Pulmonary artery endothelial cell (primary cell): ENCODE data around the gene IGFBP3. TPM values are rescaled to one million over a fixed set of nuclear protein-coding genes. Genes with fewer than 3 reads are reported as not detected.

Experiments used
- DNase-seq: peaks from one replicate; pipeline ENCODE4 v3.0.0-alpha.2; 2011; ENCODE audit warnings: low read depth, low spot score
- total RNA-seq: library from RNA; depleted of rRNA; stranded (reverse); fragments of >200 nt; gene quantifications from 2 replicates; pipeline ENCODE4 v1.2.3, GENCODE V29; 2014

Gene IGFBP3
- total RNA-seq, 1 donor from 2014 or later: 15.5 TPM

DNA sequence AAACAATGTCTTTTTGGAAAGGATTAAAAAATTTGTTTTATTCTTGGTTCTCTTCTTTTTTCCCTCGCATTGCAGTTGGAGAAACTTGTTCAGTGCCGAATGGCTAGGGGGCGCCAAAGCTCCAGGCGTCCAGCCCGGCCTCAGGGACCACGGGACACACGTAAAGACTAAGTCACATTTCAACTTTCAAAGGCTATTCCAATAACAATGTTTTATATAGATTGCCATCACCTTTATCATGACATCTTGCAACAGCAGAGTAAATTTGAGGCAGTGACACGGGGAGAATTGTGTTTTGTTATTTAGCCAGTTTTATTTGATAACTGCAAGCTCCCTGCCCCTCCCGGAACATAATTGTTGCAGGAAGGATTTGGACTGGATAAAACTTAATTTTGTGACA is 2.2 kb upstream of the IGFBP3 start:
- no peak for DNase-seq

DNA sequence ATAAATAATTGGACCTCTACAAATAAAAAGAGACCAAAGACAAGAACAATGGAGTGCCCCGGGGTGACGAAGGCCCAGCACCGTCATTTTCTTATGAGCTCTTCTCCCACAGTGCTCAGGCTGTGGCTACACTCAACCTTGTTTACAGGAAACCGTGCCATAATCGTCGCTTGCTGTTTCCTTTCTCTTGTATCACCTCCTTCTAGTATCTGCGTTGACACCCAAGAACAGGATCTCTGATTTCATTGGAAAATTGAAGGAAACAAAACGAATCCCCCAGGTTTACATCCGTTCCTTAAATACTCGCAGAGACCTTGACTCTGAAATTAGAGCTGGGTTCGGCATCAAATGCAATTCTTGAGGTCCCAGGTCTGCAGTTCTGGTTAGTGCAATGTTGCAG is 1.7 kb upstream of the IGFBP3 start:
- DNase-seq: no peak

DNA sequence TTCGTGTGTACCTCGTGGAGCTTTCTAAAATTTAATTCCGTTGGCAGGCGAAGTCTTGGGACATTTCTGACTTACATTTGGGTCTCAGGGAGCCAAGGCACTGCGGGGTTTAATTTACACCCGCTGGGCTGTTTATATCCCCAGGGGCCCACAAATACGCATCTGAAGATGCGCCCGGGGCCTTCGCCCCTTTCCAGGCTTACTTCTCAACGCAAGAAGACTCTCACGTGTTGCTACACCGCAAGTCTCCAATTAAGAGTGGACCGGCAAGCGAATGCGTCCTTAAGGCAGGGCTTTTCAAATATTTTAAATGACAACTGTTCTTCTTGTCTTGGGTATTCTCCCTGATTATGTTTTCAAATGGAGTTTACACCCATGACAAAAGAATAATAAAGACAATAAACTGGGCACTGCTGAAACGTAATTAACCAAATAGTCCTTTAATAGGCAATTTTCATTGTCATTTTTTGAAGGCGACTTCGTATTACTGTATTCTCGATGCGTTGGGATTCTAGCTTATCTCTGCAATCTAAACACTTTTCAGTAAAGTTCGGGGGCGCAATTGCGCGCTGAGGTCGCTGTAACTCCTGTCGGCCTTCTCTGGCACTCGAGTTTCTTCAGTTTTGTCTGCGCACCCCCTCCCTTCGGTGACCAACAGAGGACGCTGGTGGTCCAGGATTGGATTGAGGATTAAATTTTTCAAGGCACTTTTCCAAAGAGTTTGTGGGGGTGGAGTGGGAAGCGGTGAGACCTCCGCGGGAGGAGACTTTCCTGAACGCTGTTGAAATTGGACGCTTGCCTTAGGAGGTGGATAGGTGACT is 837 bp upstream of the IGFBP3 start:
- DNase-seq: no peak

DNA sequence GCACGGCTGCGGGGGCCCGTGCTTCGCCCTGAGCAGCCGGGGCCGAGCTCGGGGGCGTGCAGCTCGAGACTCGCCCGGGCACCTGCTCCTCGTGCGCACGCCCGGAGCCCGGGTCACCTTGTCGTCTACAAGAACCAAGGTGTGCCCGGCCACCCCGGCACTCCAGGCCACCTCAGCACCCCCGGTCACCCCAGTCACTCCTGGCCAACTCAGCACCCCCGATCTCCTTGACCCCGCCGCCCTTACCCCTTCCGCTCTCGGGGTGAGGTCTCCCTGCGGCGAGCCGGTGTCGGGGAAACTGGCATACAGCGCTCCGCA is 268 bp upstream of the IGFBP3 start:
- no peak for DNase-seq

DNA sequence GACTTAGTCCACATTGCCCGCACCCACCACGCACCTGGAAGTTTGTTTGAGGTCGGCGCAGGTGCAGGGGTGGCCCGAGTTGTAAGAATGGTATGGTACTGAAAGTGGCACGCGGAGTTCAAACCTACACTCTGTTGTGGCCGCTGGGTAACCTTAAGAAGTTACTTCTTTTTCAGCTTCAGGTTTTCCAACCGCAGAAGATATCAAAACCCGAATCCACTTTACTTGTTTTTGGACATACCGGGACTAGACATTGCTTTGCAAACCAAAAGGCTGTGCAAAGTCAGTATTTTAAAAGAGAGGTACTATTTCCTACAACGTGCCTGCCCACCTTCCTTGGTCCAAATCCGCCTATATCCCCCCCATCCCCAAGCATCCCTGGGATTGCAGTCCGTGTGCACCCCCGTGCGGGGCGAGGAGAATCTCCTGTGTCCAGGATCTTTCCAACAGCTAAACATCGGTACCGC is 1.0 kb downstream of the IGFBP3 start:
- no peak for DNase-seq

DNA sequence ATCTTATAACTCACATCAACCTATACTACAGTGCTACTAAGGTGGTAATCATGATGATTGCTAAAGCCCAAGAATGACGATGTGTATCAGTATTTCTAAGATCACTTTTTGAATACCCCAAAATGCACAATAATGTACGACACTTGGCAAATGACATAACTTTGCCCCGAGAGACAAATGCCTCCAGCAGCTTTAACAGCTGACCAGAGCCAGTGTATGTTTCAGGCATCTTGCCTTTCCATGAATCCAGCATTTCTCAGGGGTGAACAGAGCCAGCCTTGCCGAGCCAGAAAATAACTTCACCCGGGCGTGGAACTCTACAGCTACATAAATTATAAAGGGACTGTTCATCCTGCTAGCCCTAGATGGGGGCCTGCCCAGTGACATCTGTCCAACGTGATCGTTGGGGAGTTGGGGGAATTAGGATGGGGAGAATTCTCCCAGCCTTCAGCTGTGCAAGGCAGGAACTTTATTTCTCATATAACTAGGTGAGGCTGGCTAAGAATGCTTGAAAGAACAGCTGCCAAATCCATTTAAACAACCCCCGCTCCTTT is 1.8 kb downstream of the IGFBP3 start:
- no peak for DNase-seq

DNA sequence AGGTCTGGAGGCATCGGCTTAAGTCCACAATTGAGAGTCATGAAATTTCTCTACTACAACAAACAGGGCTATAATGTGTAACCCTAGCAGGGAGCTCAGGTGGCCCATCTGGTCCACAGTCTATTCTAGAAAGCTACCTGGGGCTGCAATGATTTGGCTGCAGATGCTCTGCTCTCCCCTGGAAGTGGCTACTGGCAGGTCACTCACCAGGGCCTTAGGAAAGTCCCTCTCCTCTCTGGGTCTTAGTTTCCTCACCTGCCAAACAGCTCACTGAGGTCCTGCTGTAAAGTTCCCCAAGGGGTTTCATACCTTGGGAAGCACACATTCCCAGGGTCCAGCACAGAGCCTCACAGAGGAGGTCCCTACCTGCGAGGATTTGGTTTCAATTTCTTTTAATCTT is 2.5 kb downstream of the IGFBP3 start:
- DNase-seq: no peak

DNA sequence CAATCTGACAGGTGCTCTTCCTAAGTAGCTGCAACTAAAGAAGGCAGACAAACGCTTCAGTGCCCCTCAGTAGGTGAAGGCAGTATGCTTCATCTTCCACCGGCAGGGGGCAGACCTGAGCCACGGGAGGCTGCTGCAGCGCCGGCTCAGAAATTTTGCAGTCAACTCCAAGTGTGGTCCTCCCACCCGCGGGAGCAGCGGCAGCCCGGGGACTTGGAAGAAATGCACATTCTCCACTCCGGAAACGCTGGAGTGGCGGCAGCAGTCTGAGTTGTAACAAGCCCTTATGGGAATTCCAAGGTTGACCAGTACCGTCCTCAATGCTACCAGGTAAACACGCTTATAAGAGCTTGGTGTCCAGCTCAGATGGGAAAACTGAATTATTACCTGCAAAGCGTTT is 3.4 kb downstream of the IGFBP3 start:
- no peak for DNase-seq

DNA sequence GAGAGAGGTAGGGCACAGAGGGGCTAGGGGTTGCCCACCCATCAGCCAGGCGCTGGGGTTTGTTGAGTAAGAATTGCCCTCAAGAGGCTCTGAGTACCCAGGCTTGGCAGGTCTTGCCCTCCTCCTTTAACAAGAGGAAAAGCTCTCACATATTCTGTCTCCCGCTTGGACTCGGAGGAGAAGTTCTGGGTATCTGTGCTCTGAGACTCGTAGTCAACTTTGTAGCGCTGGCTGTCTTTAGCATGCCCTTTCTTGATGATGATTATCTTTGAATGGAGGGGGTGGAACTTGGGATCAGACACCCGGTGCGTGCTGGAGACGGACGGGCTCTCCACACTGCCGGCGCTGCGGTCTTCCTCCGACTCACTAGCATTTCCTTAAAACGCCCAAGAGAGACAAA is 4.0 kb downstream of the IGFBP3 start:
- DNase-seq: no peak

DNA sequence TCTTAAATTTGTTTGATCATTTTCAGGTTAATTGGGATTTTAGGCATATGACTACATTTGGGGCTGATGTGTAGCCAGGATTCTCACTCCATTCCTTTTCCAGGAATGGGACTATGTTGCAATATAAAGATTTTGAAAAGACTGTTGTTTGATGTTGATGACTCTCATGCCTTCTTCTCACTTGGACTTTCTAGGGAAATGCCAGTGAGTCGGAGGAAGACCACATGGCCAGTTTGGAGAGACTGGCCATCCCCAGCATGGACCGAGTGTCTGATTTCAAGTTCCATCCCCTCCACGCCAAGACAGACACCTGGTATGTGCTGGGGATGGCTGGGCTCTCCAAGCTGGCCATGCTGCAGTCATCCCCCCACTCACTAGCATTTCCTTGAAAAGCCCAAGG is 5.5 kb downstream of the IGFBP3 start:
- DNase-seq: no peak

DNA sequence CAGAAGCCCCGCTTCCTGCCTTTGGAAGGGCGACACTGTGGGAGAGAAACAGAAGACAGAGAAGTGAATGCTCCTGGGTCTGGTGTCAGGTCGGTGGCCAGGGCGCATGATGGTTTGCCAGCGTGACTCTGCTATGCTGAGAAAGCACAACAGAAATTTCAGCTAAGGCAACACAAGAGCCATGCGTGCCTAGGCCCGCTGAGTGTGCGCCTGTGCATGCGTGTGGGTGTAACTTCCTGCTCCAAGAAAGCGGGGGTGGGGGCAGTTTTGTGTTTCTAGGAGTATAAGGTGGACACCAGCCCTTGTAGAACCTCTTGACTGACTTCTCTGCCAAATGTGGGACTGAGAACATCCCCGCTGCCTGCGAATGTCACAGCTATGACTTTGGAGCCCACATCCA is 6.2 kb downstream of the IGFBP3 start:
- DNase-seq: no peak

DNA sequence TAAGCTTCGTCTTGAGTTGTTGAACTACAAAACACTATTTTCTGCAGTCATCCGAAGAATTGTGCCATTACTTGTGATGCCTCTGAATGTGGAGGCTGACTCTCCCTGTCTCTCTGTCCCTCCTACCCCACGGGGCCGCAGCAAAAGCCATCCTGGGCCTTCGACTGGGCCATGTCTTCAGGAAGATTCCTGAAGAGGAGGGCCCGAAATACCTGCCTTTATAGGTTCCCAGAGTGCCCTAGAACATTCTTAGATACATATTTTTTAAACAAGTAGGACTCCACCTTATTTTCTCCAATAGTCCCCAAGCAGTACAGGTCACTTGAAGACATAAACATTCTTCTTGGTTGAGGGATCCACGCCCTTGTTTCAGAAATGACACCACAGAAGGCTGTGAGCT is 8.1 kb downstream of the IGFBP3 start:
- no peak for DNase-seq

DNA sequence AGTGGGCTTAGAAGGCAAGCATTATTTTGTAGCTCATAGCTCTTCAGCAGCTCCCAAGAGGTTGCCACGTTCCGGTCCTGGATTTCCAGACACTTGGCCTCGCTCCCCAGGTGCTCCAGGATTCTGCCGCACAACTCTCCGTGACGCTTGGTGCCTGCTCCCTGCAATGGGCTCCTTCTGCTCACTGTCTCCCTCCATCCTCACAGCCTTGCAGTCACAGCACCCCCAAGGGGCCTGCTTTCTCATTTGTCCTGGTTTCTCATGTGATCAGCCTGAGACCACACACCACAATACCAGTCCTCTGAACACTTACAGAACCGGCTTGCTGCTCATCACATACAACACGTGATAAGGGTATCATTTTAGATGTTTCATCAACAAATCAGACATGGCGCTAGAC is 9.8 kb downstream of the IGFBP3 start:
- no peak for DNase-seq

DNA sequence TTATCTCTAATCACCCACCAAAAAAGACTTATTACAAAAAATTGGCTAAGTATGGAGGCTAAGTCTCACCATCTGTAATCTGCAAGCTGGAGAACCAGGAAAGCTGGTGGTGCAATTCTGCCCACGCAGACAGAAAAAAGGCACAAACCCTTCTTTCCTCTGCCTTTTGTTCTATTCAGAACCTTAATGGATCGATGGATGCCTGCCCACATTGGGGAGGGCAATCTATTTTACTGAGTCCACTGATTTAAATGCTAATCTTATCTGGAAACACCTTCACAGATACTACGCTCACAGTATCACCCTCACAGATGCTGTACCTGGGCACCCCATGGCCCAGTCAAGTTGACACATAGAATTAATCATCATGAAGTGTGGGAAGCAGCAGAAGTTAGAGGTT is 10.2 kb downstream of the IGFBP3 start:
- DNase-seq: no peak

DNA sequence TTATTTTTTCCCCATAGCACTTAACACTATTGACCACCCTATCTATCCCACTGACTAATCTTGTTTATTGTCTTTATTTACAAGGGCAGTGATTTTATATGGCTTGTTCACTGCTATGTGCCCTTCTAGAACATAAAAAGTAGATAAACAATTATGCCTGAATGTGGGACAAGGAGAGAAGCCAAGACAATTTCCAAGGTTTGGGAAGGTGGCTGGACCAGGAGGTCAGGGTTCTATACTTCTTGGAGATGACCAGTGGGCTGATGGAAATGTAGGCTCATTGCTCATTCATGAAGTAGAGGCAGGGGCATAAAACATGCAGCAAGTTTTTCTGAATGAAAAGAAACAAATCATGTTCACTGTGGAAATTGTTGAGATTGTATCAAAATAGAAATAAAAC is 11.5 kb downstream of the IGFBP3 start:
- DNase-seq: no peak

DNA sequence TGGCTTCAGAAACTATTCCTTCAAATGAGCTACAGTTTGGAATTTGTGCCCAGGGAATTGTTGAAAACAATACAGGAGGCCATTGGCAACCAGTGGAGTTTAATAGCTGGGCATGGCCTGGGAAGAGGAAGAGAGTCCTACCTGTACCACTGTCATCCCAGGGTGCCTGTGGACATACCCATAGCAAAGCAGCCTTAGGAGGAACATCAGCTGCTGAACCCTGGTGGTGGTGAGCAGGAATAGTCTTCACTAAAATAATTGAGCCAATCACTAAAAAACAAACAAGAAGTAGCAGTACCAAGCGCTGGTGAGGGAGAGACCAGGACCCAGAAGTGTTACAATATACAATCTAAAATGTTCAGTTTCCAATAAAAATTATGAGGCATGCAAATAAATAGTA is 18.3 kb downstream of the IGFBP3 start:
- no peak for DNase-seq

DNA sequence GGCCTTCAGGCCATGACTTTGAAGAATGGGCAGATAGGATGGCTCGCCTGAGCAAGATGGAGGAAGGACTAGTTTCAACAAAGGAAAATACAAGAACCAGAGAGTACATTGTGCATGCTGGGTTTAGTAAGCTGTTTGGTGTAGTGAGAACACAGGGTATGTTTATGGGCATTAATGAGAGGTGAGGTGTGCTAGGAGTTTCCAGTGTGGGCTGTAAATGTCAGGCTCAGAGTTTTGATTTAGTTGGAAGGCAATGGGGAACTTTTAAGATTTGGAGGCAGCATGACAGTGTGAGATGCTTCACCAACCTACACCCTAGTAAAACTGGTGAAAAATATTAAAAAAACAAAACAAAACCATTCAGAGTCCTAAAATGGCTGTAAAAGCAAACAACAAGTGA is 19.5 kb downstream of the IGFBP3 start:
- DNase-seq: no peak

DNA sequence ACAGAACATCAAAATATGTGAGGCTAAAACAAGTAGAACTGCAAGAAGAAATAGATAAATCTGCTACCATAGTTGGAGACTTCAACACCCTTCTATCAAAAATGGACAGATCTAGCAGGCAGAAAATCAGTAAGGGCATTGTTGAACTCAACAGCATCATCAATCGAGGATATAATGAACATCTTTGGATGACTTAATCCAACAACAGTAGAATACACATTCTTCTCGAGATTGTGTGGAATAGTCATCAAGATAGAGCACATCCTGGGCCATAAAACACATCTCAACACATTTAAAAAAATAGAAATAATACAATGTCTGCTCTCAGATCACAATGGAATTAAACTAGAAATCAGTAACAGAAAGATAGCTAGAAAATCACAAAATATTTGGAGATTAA is 22.9 kb downstream of the IGFBP3 start:
- DNase-seq: no peak

DNA sequence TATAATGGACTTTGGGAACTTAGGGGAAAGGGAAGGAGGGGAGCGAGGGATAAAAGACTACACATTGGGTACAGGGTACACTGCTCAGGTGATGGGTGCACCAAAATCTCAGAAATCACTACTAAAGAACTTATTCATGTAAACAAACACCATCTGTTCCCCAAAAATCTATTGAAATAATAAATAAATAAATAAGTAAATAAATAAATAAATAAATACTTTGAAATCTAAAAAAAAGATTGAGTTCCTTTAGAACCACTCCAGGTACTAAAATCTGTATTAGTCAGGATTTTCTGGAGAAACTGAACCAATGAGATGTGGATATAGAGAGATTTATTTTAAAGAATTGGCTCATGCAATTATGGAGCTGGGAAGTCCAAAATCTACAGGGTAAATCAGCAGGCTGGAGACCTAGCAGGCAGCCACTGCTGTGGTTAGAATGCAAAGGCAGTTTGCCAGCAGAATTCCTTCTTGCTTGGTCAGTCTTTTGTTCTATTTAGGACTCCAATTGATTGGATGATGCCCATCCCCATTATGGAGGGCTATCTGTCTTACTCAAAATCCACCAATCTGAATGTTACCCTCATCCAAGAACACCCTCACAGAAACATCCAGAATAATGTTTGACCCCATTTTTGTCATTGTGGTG is 23.9 kb downstream of the IGFBP3 start:
- DNase-seq: no peak

DNA sequence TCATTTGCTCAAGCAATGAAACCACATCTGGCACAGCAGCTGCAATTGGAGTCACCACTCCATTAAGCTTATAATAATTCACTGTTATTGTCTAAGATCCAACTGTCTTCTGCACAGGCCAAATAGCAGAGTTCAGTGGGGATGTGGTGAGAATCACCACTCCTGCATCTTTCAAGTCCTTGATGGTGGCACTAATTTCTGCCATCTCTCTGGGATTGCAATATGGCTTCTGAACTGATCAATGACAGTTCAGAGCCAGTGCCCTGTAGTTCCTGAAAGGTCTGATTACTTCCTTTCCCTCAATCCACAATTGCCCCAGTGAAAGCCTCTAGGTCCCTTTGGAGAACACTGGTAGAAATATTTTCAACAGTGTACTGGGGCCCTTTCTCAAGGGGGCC is 26.4 kb downstream of the IGFBP3 start:
- DNase-seq: no peak

DNA sequence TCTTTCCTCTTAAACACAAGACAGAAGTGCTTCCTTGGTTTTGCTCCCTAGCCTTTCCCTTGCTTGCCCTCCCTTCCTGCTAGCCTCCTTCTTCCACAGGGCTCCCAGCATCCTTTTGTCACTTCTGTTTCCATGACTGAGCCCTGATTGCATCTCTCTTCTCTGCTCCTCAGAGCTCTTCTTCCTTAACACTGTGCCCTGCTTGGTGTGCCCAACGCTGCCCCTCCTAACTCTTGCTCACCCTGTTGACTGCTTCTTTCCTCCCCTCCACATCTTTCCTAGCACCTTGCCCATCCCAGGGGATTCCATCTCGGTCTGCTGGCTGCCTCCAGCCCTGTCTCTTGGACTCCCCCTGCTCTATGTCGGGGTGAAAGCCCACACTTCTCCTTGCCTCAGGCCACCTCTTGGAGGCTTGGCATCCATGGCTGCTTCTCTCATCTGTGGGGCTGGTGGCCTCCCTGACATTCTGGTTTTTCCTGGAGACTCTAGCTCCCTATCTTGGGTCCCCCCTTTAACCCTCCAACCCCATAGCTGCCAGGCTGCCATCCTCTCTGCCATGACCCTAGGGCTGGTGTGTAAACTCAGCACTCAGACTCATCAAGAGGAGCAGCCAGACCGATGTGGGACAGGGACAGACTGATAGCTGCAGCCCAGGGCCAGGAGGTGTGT is 26.9 kb downstream of the IGFBP3 start:
- no peak for DNase-seq

DNA sequence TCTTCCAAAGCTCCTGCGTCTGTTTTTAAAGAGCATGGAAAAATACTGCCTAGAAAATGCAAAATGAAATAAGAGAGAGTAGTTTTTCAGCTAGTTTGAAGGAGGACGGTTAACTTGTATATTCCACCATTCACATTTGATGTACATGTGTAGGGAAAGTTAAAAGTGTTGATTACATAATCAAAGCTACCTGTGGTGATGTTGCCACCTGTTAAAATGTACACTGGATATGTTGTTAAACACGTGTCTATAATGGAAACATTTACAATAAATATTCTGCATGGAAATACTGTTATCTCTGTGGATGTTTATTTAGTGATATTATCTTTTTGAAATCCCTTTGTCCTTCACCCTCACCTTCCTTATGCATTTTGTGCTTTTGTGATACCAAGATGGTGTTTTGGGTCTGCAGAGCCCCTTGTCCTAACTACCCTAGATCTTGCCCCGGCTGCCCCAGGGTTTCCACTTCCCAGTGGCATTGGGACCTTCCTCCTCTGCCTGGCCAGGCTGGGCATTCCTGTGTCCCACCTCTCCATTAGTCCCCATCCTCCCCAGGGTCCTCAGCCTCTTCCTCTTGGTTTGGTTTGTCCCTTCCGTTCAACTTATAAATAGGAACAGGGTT is 27.6 kb downstream of the IGFBP3 start:
- DNase-seq: no peak
